Heart left ventricle (tissue), 16 donors: ENCODE data around the gene CALR3. TPM values are rescaled to one million over a fixed set of nuclear protein-coding genes. Genes with fewer than 3 reads are reported as not detected.

Experiments used
- ATAC-seq, 4 donors: fragments of 200-7000 bp; cut with Tn5 transposase; one replicate each; pipeline ENCODE4 v1.9.1; 2020 to 2022; ENCODE audit warnings: moderate library complexity in 4 of 4, mild to moderate bottlenecking in 3 of 4, moderate number of reproducible peaks in 1 of 4
- DNase-seq, 5 donors: peaks; one replicate each; pipeline ENCODE4 v3.0.0-alpha.2; 2020
- H3K27ac ChIP-seq, 12 donors: fragments of 200-600 bp; sonication (generic) in 4 of 12; one replicate each; pipeline versions ENCODE4 v1.5.0 to v1.8.0; 2016 to 2022; ENCODE audit warnings: mild to moderate bottlenecking in 2 of 12
- H3K27me3 ChIP-seq, 9 donors: fragments of 200-600 bp; sonication (generic) in 2 of 9; one replicate each; pipeline versions ENCODE4 v1.5.1 to v1.8.0; 2016 to 2022; ENCODE audit warnings: mild to moderate bottlenecking in 3 of 9
- H3K36me3 ChIP-seq, 9 donors: fragments of 200-600 bp; sonication (generic) in 2 of 9; one replicate each; pipeline versions ENCODE4 v1.5.0 to v1.8.0; 2018 to 2022; ENCODE audit warnings: mild to moderate bottlenecking in 2 of 9
- H3K4me1 ChIP-seq, 12 donors: fragments of 200-600 bp; sonication (generic) in 4 of 12; one replicate each; pipeline versions ENCODE4 v1.5.0 to v1.8.0; 2016 to 2022; ENCODE audit warnings: mild to moderate bottlenecking in 3 of 12
- H3K4me3 ChIP-seq, 12 donors: fragments of 200-600 bp; sonication (generic) in 4 of 12; one replicate each; pipeline versions ENCODE4 v1.5.0 to v1.8.0; 2017 to 2022; ENCODE audit warnings: mild to moderate bottlenecking in 9 of 12, moderate library complexity in 4 of 12
- H3K9me3 ChIP-seq, 12 donors: fragments of 200-600 bp; sonication (generic) in 4 of 12; one replicate each; pipeline versions ENCODE4 v1.5.0 to v1.8.0; 2016 to 2022; ENCODE audit warnings: mild to moderate bottlenecking in 1 of 12
- POLR2A ChIP-seq, 2 donors: fragments of 450-650 bp; IDR thresholded peaks; one replicate each; pipeline ENCODE4 v1.6.1; 2017; ENCODE audit warnings: antibody characterized with exemption in 2 of 2, mild to moderate bottlenecking in 2 of 2, moderate library complexity in 2 of 2
- WGBS, 4 donors: extraction: QIAGEN DNeasy Blood & Tissue Kit in 2 of 4; methylation state at CpG; one replicate each; pipeline versions ENCODE4 v1.1.5 to v1.1.7; 2013 to 2018; 5-methylcytosine and 5-hydroxymethylcytosine counted together
- intact Hi-C, 10 donors: fragments of 100-400 bp; cut with DNase I; formaldehyde crosslinking; loops; one replicate each; pipeline versions ENCODE4 v1.11.1 to v1.14.2; 2022
- polyA plus RNA-seq, 2 donors: library from polyadenylated mRNA; stranded (reverse); fragments of 200-250 nt; gene quantifications; one replicate each; pipeline ENCODE4 v1.2.3, GENCODE V29; 2013
- total RNA-seq, 9 donors: library from RNA; depleted of rRNA in 2 of 9; stranded (reverse); fragments of >200 nt in 2 of 9; fragmentation: NEBNext Ultra II Directional in 3 of 9; extraction: Animal tissue kit (Norgen Biotek cat#: 25700) in 3 of 9; gene quantifications; one replicate each; pipeline versions ENCODE4 v1.1.0 to v1.2.4, GENCODE V29; 2016 to 2023
- TF ChIP-seq, protein P1 (sequence below), 12 donors: fragments of 200-600 bp; sonication (generic) in 4 of 12; IDR thresholded peaks; one replicate each; pipeline versions ENCODE4 v1.5.0 to v1.8.0; 2018 to 2022; ENCODE audit warnings: antibody characterized with exemption in 12 of 12, mild to moderate bottlenecking in 5 of 12
- donor health status: ischemic (EF 13 %, LVEDD 7.1; RV severe dilation, severe dysfunction).
- donor health status: healthy with polysubstance abuse.
- donor health status: DM: no; HTN: yes; CAD: no.
- donor health status: DM: no; HTN: no; CAD: no.
- donor health status: ischemic (EF 25% LVEDD 6.9; RV normal size, moderate dysfunction).
- donor health status: ischemic (EF 25% LVEDD 5.7; RV mildly dilated, moderate dysfunction).
- donor health status: healthy.
- donor health status: DM: yes; HTN: yes; CAD: no.
- donor health status: ischemic (EF 35%, LVEDD 5.7; RV mildly dilated, moderate dysfunction).
- donor health status: nonischemic (EF 11% LVEDD 7.7; RV severe dilation, severe dysfunction).
- donor health status: DM: yes; HTN: yes; CAD: no.
- donor health status: PGD.
- donor health status: ischemic (EF 29% LVEDD 5.4; RV normal size, mild dysfunction).
- donor health status: nonischemic (EF 23%, LVEDD 6.1; RV moderate dilation, normal function).

The CALR3 gene
- total and polyA plus RNA-seq, 11 donors, result not detected

DNA sequence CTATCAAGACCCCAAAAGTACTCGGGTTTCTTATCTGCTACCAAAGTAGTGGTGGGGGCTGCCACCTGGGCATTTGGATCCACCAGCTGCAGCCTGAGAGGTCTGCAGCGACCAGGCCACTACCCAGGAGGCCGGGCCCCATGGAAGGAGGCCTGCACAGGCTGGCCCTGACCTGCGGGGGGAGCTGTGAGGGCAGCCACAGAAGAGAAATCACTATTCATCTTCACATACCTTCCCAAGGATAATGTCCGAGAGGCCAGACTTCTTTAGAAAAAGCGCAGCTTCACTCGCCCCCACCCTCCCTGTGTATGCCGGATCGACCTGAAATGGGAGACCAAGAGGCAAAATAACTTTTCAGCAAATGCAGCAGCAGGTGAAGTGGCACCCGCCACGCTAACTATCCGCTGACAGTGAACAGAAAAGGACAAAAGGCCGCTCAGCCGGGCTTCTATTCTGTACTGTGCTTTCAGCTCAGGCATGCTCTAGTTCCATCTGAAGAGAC is 54.3 kb downstream of the CALR3 start:
- H3K9me3 ChIP-seq, result no peaks in the 10 kb centered on the region
- intact Hi-C loops, result loop anchor here in 1 of 10 donors (10.0 kb wide), 1 partner anchor 53 kb away; the partner anchor contains the start of genes C19orf44 and CALR3
- H3K4me3 ChIP-seq, result no peak overlapping the region
- ATAC-seq (peak in 3 of 4 donors; percentile 29 to 45 (median 31)), DNase-seq (no peak)
- H3K36me3 ChIP-seq, result peaks cover 0 to 41% (median 32%) of the 10 kb centered on the region in 9 donors
- H3K27me3 ChIP-seq, result no peaks in the 10 kb centered on the region
- WGBS, 4 donors, result 72 to 84% (median 78%) methylated on average over 11 to 14 of the region's 14 CpGs
- no peak for TF ChIP-seq POLR2A (IDR thresholded peaks at IDR 0.05)
- TF ChIP-seq, protein P1, sequence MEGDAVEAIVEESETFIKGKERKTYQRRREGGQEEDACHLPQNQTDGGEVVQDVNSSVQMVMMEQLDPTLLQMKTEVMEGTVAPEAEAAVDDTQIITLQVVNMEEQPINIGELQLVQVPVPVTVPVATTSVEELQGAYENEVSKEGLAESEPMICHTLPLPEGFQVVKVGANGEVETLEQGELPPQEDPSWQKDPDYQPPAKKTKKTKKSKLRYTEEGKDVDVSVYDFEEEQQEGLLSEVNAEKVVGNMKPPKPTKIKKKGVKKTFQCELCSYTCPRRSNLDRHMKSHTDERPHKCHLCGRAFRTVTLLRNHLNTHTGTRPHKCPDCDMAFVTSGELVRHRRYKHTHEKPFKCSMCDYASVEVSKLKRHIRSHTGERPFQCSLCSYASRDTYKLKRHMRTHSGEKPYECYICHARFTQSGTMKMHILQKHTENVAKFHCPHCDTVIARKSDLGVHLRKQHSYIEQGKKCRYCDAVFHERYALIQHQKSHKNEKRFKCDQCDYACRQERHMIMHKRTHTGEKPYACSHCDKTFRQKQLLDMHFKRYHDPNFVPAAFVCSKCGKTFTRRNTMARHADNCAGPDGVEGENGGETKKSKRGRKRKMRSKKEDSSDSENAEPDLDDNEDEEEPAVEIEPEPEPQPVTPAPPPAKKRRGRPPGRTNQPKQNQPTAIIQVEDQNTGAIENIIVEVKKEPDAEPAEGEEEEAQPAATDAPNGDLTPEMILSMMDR (IDR thresholded peaks at IDR 0.05), result peak in 11 of 12 donors; percentile 25 to 52 (median 40)
- peak overlapping the region in 8 of 12 donors; percentile 43 to 80 (median 68) for H3K27ac ChIP-seq
- H3K4me1 ChIP-seq, result peaks cover 16 to 74% (median 52%) of the 10 kb centered on the region in 12 donors

GRCh38 chr19:16436780-16437332 is 59.1 kb downstream of the CALR3 start:
- peaks cover 0 to 82% (median 63%) of the 10 kb centered on the region in 9 donors for H3K36me3 ChIP-seq
- peak in 3 of 4 donors; percentile 19 to 52 (median 47) for ATAC-seq

DNA sequence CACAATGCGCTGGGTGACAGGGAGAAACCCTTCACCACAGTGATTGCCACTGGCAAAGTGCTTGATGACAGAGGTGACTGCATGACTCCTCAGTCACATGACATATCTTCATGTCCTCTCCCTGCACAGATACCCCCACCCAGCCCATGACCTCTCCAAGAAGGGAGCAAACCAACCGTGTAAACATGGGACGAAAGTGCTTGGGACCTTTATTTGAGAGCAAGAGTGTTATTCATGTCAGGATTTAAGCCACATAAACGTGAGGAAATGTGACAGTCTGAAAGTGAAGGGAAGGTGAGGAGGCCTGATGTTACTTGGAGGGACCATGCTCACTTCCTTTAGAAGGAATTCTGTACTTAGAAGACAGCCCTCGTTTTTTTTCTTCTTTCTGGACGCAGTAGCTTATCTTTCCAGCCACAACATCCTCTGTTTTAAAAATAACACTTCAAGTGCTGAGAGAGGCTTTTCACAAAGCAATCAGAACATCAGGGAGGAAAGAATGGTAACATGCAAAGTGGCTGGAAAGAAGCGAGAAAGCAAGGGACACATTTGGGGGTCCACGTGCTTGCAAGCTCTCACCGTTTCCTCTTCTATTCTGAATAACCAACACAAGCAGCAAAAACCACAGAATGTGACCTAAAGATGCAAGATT is 59.8 kb downstream of the CALR3 start:
- Histone ChIP-seq H3K27ac (peak overlapping the region; percentile 58 to 93 (median 83)), H3K27me3 (no peaks in the 10 kb centered on the region), H3K36me3 (peaks cover 0 to 85% (median 68%) of the 10 kb centered on the region in 9 donors), H3K9me3 (no peaks in the 10 kb centered on the region), H3K4me3 (no peak overlapping the region), H3K4me1 (peaks cover 8 to 46% (median 30%) of the 10 kb centered on the region in 12 donors)
- WGBS, 4 donors, result 8 to 12% (median 11%) methylated on average over 9 of the region's 9 CpGs
- ATAC-seq (peak; percentile 30 to 69 (median 54)), DNase-seq (peak in 1 of 5 donors; percentile 41)
- no peak for TF ChIP-seq POLR2A (IDR thresholded peaks at IDR 0.05)
- TF ChIP-seq, protein P1 (IDR thresholded peaks at IDR 0.05), result no peak
- intact Hi-C loops, result no loop called here

More at GRCh38 chr19:16436780-16437332, 59.1 kb downstream of the CALR3 start:
- TF ChIP-seq POLR2A (IDR thresholded peaks at IDR 0.05), result no peak
- TF ChIP-seq, protein P1 (IDR thresholded peaks at IDR 0.05), result no peak
- H3K27ac ChIP-seq, result peak overlapping the region in 11 of 12 donors; percentile 58 to 93 (median 84)
- peaks cover 8 to 53% (median 31%) of the 10 kb centered on the region in 12 donors for H3K4me1 ChIP-seq
- WGBS, 4 donors, result 49 to 58% (median 53%) methylated on average over 6 of the region's 6 CpGs
- no peaks in the 10 kb centered on the region for H3K9me3 ChIP-seq
- DNase-seq, result no peak
- H3K27me3 ChIP-seq, result no peaks in the 10 kb centered on the region
- no peak overlapping the region for H3K4me3 ChIP-seq
- intact Hi-C loops, result no loop called here
